Measurements from ENCODE around the gene NOL4L.
A peak's percentile ranks its signal among the peaks of the same experiment; 100 is the strongest.

Gene NOL4L

GRCh38 chr20:32483351-32484224, 101.5 kb downstream of the NOL4L start:
- peak; percentile 89 for DNase-seq (ENCODE audit: low spot score)

- no peak for DNase-seq (ENCODE audit: low spot score)
These were observed 102.5 kb downstream of the NOL4L start for GRCh38 chr20:32482442-32483261.

- no peak for DNase-seq (ENCODE audit: low spot score)
These were observed 103.0 kb downstream of the NOL4L start for GRCh38 chr20:32482143-32482441.

- DNase-seq (ENCODE audit: low spot score): no peak
These were observed 103.6 kb downstream of the NOL4L start for GRCh38 chr20:32481311-32482142.

- no peak for DNase-seq (ENCODE audit: low spot score)
These were observed 104.5 kb downstream of the NOL4L start for GRCh38 chr20:32480371-32481241.

GRCh38 chr20:32479697-32480171, 105.4 kb downstream of the NOL4L start:
- no peak for DNase-seq (ENCODE audit: low spot score)

- DNase-seq (ENCODE audit: low spot score): no peak
These were observed 106.1 kb downstream of the NOL4L start for GRCh38 chr20:32479012-32479411.

GRCh38 chr20:32478576-32478975, 106.6 kb downstream of the NOL4L start:
- DNase-seq (ENCODE audit: low spot score): no peak

- DNase-seq (ENCODE audit: low spot score): no peak
These were observed 107.3 kb downstream of the NOL4L start for GRCh38 chr20:32477594-32478512.

GRCh38 chr20:32476684-32477593, 108.2 kb downstream of the NOL4L start:
- DNase-seq (ENCODE audit: low spot score): no peak

- peak; percentile 72 for DNase-seq (ENCODE audit: low spot score)
These were observed 109.9 kb downstream of the NOL4L start for GRCh38 chr20:32474967-32475811.

- DNase-seq (ENCODE audit: low spot score): no peak
These were observed 110.5 kb downstream of the NOL4L start for GRCh38 chr20:32474717-32474966.

- no peak for DNase-seq (ENCODE audit: low spot score)
These were observed 111.0 kb downstream of the NOL4L start for GRCh38 chr20:32474009-32474716.

GRCh38 chr20:32473231-32474008, 111.7 kb downstream of the NOL4L start:
- DNase-seq (ENCODE audit: low spot score): no peak

- no peak for DNase-seq (ENCODE audit: low spot score)
These were observed 112.4 kb downstream of the NOL4L start for GRCh38 chr20:32472581-32473207.

GRCh38 chr20:32470940-32471339, 114.2 kb downstream of the NOL4L start:
- DNase-seq (ENCODE audit: low spot score): no peak
